ENCODE measurements around the gene CARD11.

The CARD11 gene

GRCh38 chr7:2894118-2894940 is 149.3 kb downstream of the CARD11 start:
- no peak for DNase-seq

GRCh38 chr7:2893411-2893861 is 150.2 kb downstream of the CARD11 start:
- DNase-seq: no peak

GRCh38 chr7:2892549-2892948 is 151.1 kb downstream of the CARD11 start:
- DNase-seq: no peak

- no peak for DNase-seq
These were observed 155.9 kb downstream of the CARD11 start for GRCh38 chr7:2887816-2888215.

- DNase-seq: peak; percentile 72
These were observed 156.8 kb downstream of the CARD11 start for GRCh38 chr7:2886900-2887299.

GRCh38 chr7:2886391-2886790 is 157.3 kb downstream of the CARD11 start:
- no peak for DNase-seq

GRCh38 chr7:2884161-2884560 is 159.5 kb downstream of the CARD11 start:
- DNase-seq: no peak

GRCh38 chr7:2883101-2883500 is 160.6 kb downstream of the CARD11 start:
- DNase-seq: no peak

GRCh38 chr7:2882111-2882510 is 161.6 kb downstream of the CARD11 start:
- no peak for DNase-seq

GRCh38 chr7:2880874-2881533 is 162.7 kb downstream of the CARD11 start:
- no peak for DNase-seq

GRCh38 chr7:2880051-2880450 is 163.6 kb downstream of the CARD11 start:
- DNase-seq: no peak

- no peak for DNase-seq
These were observed 164.3 kb downstream of the CARD11 start for GRCh38 chr7:2879354-2879753.

GRCh38 chr7:2878306-2878705 is 165.4 kb downstream of the CARD11 start:
- no peak for DNase-seq

- DNase-seq: no peak
These were observed 167.5 kb downstream of the CARD11 start for GRCh38 chr7:2876031-2876731.

- peak; percentile 46 for DNase-seq
These were observed 169.7 kb downstream of the CARD11 start for GRCh38 chr7:2873686-2874551.

GRCh38 chr7:2873146-2873545 is 170.5 kb downstream of the CARD11 start:
- DNase-seq: peak; percentile 88

GRCh38 chr7:2872296-2872874 is 171.3 kb downstream of the CARD11 start:
- DNase-seq: no peak

GRCh38 chr7:2870471-2870931 is 173.2 kb downstream of the CARD11 start:
- peak; percentile 82 for DNase-seq

- DNase-seq: no peak
These were observed 173.7 kb downstream of the CARD11 start for GRCh38 chr7:2869981-2870380.

GRCh38 chr7:2866601-2867000 is 177.1 kb downstream of the CARD11 start:
- no peak for DNase-seq

GRCh38 chr7:2864999-2865670 is 178.5 kb downstream of the CARD11 start:
- DNase-seq: peak; percentile 37

All from NCI-H510A treated with DMSO at 0.1 percent for 48 hours (cell line).